Measurements from ENCODE around the gene GPR31.

Gene GPR31

DNA sequence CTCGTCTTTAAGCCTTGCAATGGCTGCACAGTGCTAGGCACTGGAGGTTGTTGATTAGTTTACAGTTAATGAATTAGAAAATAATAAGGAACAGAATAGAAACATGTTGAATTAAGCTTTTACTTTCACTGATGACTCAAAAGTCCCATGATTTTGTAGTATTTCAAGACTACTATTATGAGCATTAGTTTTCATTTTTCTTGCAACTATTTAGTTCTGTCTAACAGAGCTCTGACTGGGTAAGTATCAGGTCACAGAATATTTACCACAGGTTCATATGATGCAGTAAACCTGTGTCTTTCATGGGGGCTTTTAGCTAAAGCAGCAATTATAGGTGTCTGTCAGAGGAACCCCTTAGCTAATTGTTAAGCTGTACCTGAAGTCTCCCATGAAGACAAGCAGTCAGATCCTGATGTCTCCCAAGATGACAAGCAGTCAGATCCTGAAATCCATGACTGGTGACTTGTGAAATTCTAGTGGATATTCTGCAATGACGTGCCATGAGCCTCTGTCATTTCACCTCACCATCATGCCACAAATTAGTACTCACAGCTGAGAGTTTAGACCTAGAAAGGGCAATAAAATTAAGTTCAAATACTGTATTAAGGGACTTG is 8.2 kb upstream of the GPR31 start:
- DNase-seq, result no peak

DNA sequence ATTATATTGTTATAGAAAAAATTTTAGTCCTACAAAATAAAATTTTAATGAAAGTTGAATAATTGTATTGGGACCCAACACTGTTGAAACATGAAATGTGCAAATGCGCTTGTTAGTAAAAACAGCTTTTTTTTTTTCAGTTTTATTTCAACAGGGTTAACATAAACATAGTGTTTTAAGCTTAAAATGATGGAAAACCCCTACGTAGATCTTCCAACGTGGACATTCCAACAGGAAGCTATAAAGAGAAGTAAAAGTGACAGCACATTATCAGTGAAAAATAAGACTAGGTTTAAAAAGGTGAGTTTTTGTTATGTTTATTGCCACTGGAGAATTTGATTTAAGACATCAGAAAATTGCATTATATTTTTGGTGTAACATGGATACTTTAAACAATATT is 6.5 kb upstream of the GPR31 start:
- DNase-seq, result no peak

DNA sequence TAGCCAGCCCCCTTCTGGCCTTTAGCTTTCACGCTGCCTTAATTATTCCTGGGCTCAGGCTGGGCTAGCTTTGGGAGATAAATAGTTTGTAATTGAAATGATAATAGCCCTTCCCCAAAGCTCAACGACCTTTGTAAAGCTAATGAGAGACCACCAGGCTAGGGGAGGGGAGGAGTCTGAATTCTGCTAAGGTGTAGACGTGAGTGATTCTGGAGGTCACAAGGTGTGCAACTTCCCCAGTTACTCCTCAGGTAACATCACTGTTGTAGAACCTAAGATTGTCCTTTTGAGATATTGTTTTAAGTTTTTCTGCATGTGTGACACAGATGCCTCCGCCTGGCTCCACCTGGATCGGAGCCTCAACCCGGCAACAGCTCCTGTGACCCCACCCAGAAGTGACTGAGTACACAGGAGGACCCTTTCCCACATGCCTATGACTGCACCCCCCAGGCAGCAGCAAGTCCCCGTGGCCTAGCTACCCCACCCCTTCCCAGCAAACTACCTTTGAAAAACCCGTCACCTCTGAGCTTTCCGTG is 5.8 kb upstream of the GPR31 start:
- no peak for DNase-seq

DNA sequence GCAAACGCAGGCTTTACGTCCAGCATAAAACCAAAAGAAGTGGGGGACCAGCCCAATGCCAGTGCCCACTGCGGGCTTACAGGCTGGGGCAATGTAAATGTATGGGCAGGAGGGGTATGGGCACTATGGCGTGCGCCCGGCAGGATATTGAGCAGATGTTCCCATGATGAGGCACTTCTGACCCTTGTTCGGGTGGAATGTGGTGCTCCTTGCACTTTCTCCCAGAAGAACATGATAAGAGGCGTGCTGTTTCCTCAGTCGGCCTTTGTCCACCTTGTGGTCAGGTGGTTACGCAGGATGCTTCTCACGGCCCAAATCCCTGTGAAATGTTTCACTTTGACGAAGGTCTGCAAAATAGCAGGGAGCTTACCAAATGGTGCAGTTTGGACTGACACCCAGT is 4.8 kb upstream of the GPR31 start:
- no peak for DNase-seq

DNA sequence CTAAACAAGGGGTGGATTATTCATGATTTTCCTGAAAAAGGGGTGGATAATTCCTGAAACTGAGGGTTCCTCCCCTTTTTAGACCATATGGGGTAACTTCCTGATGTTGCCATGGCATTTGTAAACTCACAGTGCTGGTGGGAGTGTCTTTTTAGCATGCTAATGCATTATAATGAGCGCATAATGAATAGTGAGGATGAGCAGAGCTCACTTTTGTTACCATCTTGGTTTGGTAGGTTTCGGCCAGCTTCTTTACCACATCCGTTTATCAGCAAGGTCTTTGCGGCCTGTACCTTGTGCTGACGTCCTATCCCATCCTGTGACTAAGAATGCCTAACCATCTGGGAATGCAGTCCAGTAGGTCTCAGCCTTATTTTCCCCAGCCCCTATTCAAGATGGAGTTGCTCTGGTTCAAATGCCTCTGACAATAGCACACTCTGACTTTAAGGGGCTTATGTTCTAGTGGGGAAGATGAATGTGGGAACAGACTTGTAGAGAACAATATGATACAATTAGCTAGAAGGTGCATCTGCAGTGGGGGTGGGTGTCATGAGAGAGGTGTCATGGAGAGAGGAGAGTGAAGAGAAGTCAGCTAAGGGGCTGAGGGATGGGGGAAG is 4.2 kb upstream of the GPR31 start:
- DNase-seq, result no peak

DNA sequence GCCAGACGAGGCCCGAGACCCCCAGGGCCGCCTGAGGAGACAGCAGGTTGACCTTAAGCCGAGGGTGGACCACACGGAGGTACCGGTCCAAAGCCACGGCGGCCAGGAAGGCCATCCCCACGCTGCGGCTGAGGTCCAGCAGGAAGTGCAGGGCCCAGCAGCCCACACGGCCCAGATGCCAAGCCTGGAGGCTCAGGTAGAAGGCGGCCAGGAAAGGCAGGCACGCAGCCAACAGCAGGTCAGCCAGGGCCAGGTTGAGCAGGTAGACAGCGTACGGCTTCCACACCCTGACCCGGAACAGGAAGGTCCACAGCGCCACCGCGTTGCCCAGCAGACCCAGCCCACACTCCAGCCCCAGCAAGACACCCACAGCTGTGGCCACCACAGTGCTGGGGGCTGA is 366 bp downstream of the GPR31 start:
- DNase-seq, result no peak

DNA sequence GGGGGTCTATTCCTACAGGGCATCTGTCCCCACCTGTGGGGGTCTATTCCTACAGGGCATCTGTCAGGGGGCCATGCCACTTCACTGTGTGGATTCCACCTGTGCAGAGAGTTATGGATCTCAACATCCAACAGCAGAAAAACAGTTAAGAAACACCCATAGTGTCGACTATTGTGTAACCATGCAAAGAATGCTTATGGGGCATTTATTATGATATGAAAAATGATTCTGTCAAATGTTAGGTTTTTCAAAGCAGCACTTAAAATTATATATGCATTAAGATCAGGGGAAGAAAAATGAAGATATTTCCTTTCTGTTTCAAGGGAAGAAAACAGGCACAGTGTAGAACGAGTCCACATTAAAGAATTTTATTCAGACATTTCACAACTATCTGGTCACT is 2.9 kb downstream of the GPR31 start:
- no peak for DNase-seq

DNA sequence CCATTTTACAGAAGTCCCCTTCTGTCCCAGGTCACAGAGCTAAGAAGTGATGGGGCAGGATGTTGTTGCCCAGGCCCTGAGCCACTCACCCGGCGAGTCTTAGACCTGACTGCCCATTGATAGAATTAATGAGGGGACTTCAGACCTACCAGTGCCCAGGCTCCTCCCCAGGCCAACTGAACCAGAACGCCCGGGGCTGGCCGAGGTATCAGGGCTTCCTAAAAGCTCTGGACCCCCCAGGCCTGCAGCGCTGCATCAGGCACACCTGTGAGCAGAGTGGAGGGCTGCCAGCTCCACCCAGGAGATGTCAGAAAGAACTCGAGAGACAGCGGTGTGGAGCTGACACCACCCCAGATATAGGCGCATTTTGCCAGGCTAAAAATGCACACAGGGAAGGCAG is 3.5 kb downstream of the GPR31 start:
- DNase-seq, result no peak

DNA sequence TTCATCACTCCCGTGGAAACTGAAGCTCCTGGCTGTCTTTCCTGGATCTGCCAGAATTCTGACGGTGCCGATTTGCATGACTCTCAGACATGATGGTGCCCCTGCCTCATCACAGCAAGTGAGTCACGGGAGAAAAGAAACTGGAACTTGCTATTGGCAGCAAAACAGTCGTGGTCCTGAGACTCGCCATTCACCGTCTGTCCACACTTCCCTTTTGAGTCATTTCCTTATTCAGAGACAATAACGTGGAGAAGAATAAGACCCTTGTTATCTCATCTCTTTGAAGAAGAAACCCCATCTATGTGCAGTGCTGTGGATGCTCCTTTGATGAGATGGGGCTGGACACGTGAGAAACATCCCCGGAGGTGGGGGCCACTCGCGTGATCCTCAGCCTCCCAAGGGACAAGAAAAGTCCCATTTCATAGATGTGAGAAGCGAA is 4.2 kb downstream of the GPR31 start:
- no peak for DNase-seq

DNA sequence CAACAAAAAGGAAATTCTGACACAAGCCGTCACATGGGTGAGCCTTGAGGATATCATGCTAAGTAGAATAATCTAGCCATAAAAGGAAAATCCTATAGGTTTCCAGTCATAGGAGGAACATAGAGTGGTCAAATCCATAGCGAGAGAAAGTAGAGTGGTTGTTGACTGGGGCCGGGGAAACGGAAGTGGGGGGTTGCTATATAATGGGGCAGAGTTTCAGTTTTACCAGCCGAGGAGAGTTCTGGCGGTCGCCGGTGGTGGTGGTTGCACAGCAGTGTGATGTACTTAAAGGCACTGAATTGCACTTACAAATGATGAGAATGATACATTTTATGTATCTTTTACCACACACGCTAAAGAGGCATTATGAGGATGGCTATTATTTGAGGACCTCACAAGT is 4.9 kb downstream of the GPR31 start:
- no peak for DNase-seq

DNA sequence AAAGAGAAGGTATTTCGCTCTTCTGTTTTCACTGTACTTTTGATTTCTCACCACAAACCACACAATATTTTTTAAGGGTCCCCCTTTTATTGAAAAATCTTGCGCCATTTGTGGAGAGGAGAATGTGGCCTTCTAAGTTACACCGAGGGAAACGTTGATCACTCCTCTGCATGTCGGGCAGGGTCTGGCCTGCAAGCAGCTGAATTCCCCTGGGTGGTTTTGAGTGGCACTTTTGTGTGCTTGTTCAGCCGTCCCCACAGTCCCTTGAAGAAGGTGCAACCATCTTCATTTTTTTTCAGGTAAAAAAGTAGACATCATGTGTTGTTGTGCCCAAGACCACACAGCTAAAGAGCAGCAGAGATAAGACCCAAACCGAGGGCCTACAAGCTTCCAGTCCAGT is 6.1 kb downstream of the GPR31 start:
- DNase-seq, result no peak

DNA sequence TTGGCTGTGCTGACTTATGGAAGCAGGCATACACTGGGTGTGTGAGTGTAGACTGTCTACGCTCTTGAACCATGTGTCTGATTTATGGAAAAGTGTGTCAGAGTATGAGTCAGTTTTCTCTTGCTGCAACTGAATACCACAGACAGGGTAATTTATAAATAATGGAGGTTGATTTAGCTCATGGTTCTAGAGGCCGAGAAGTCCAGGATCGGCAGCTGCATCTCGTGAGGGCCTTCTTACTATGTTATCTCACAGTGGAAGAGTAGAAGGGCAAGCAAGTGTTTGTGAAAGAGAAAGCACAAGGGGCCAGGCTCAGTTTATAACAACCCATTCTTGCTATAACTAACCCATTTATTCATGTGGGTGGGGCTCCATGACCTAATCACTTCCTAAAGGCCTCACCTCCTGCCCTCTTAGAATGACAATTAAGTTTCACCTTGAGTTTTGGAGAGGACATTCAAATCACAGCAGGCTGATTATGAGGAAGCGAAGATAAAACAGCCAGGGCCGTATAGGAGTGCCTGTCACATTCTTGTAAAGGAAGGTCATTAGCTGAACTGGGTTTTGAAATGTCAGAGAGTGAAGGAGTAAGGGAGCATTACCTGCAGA is 6.7 kb downstream of the GPR31 start:
- DNase-seq, result no peak

DNA sequence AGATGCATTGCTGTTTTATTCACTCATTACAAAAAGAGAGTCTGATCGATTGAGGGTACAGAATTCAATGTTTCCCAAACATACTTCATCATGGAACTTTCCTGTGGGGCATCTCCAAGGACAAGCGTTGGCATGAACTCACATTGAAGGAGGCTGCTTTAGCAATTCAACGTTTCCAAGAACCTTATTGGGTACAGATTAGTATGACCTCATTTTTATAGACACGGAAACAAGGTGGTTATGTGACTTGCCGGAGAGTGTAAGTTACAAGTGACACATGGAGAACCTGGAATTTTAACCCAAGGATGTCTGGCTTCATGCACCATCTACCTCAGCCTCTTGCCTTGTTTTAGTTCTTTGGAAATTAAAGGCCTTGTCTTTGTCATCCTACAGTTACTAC is 8.8 kb downstream of the GPR31 start:
- no peak for DNase-seq

DNA sequence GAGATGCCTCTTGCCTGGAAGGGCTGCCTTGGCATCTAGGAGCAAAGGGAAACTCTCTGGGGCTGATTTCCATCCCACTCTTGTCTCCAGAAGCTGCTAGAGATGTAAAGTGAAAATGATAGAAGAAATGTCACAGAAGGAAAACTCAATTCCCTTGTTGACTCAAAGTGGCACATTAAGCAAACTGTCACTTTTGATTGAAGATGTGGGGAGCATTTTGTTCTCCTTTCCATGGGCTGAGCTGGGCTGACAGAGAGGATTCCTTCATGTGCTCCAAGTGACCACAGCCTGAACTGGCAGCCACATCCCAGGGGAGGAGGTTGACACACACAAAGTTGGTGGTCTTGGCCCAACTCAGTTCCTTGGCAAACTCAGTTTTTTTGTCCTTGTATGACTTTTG is 9.8 kb downstream of the GPR31 start:
- no peak for DNase-seq

DNA sequence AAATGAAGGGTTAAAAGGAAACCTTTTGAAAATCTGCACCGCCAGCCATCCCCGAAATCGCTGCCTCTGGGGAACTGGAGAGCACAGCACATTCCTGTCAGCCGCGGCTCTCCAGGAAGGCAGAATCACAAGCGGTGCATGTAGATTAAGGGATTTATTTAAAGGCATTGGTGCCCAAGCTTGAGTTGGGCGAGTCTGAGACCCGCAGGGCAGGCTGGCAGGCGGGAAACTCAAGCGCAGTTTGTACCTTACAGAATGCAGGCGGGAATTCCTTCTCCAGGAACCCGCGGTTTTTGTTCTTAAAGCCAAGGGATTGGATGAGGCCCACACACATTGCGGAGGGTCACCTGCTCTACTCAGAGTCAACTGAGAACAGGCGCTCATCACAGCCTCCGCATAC is 10.8 kb downstream of the GPR31 start:
- DNase-seq, result no peak

DNA sequence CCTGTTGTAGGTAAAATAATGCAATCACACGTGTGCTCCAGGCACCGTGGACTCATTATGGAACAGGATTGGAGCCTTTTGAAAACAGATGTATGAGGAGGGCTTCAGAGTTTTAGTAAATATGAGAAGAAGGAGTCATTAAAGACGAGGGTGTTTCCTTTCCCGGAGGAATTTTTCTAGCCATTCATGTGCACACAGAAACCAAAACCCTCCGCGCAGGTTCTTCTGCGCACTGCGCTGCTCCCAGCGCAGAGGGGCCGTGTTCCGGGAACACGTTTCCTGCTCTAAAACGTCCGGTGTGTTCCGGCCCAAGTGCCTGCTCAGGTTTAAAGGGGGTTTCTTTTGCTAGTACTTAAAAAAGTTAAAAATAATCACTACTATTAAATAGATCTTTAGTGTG is 11.6 kb downstream of the GPR31 start:
- no peak for DNase-seq

DNA sequence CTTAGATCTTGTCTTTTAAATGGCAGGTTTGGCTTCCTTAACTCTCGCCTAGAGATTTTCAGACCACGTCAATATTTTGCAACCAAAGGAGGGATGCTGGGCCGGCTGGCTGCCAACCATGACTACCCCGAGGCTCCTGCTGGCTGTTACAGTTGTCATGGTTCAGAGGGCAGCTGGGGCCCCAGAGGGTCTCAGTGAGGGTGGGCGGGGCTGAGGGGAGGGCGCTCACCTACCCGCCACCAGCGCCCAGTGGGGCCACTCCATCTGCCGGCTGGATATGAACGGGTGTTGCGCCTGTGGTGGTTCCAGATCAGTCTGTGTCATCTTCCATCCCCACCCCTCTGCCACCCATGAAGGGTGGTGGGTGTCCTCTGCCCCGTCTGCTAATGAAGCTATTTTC is 12.3 kb downstream of the GPR31 start:
- DNase-seq, result no peak

DNA sequence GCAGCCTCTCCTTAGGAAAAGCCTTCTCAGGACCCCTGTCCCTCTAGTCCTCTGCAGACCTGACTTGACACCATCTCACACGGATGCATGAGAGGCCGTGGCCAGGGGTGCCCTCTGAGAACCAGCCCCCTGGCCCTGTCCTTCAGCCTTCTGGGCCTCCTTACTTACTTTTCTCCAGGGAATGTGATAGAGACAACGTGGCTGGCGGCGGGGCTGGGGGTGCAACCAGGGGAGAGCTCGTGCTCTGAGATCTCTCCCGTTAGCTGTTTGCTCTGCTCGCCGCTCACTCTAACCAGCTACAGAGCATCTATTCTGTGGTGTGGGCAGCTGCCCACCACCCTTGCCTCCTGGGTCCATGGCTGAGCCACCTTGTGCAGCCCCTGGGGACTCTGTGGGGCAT is 14.7 kb downstream of the GPR31 start:
- no peak for DNase-seq

DNA sequence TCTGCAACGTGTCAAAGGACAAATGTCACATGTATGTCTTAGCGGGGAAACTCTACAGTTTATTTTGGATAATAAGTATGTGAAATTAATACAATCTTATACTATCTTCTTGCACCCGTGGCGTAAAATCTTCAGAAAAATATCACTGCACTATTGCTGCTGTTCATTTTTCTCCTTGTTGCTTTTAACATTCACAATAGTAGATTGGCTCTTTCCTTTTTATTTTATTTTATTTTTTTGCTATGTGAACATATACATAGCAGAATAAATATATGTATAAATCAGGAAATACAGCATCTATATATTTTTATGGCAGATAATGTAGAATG is 15.4 kb downstream of the GPR31 start:
- DNase-seq, result no peak

DNA sequence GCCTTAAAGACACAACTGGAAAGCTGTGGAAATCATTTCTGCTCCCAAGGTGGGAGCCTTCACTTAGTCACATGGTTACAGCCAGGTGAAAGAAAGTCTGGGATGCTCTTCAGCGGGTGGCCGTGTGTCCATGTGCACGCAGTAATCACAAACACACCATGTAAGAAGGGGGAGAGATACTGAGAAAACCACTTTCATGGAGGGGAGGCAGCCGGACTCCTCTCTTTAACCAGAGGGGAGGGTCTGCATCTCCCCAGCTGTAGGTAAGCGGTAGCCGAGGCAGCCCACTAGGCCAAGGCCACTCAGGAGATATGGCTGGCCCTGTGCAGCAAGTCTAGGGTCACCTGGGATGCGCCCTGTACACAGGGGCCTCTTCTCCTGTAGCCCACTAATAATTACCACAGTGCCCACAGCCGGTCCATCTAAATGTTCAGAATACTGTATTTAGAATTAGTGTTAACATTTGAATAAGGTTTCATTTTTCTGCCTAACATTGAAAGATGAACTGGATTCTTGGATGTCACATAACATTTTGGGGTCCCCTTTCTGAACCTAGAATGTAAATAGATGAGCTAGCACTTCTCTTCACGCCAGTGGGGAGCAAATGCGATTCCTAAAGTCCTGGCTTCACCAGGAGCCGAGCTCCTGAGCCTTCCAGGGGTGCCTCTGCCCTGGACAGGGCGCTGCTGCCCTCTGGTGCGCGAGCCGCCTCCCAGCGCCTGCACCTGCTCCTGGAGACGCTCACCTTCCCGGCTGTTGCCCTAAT is 15.9 kb downstream of the GPR31 start:
- peak; percentile 78 for DNase-seq

DNA sequence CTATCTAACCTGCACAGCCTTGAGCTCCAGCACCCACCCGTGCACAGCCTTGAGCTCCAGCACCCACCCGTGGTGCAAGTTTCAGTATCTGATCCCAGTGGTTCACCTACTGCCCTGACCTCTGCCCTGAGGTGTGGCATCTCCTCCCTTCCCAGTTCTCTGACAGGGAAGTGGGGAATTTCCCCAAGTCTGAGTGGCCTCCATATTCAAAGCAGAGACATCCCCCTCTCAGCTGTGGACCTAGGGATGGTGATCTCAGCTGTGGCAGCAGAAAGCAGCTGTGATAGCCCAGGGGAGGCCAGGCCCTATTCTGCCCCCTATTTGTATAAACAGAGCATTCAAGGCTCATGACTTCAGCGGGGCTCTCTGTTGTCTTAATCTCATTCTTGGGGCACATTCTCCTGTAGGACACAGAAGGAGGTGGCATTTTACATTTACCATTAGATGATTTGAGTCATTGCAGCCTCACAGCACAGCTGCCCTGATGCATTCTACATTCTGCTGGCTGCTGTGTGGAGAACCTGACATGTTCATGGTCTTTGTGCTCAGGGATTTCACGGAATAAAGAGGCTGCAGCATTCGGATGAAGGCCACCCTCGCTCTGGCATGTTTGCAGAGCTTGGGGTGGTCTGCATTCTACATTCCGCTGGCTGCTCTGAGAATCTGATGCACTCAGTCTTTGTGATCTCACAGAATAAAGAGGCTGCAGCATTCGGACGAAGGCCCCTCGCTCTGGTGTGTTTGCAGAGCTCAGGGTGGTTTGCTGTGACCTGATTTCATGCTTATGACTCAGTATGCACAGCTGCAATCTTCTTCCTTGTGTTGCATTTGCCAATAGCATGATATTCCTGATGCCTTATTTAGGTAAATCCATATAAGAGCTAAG is 16.9 kb downstream of the GPR31 start:
- peak; percentile 12 for DNase-seq

DNA sequence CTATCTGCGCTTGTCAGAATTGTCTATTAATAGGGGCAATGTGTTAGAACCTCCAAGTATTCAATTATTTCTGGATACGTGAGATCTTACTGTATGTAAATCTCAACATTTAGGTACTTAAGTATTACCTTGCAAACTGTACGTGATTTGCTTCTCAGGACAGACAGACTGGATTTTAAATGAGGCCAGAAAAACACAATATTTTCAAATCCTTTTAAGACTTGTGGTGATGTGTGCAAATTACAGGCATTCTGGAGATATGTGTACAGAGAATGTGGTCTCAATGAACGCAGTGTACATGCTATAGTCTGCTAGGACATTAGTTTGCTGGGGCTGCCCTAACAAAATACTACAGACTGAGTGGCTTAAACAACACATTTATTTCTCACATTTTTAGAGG is 18.0 kb downstream of the GPR31 start:
- no peak for DNase-seq

DNA sequence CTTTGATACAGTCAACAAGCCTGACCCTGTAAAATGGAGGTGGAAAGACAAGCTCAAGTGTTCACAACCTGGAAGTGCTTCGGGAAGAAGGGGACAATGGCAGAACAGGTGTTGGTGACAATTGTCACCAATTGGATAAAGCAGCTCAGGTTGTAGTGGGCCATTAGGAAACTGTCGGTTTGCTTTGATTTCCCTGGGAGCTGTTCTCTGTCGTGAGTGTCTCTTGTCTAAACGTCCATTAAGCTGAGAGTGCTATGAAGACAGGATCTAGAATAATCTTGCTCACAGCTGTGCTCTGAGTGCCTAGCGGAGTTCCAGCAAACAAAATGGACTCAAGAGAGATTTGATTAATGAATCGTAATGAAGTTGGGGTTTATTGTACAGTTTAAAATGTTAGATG is 19.9 kb downstream of the GPR31 start:
- DNase-seq, result no peak
